Activated T-cell treated with anti-CD3 and anti-CD28 coated beads, Interleukin-2, amount 50 U/mL, for 24 hours (primary cell): ENCODE data around the gene OR8B8.
"Not testable (repeated sequence)": the region's sequence is repeated elsewhere in the genome, so short reads cannot be mapped to it uniquely, and the experiment has no call there.

ENCODE experiments used
- DNase-seq: peaks from one replicate; pipeline ENCODE4 v3.0.0-alpha.2; 2020
- H3K27ac Mint-ChIP-seq: 2 replicates; pipeline ENCODE4 v1.8.0; 2020; ENCODE audit warnings: mild to moderate bottlenecking, mixed read lengths
- H3K27me3 Mint-ChIP-seq: 2 replicates; pipeline ENCODE4 v1.8.0; 2020; ENCODE audit warnings: mixed read lengths
- H3K36me3 Mint-ChIP-seq: 2 replicates; pipeline ENCODE4 v1.8.0; 2020; ENCODE audit warnings: low read depth, mixed read lengths
- H3K4me1 Mint-ChIP-seq: 2 replicates; pipeline ENCODE4 v1.8.0; 2020; ENCODE audit warnings: low read depth, mixed read lengths
- H3K4me3 Mint-ChIP-seq: 2 replicates; pipeline ENCODE4 v1.8.0; 2020; ENCODE audit warnings: mild to moderate bottlenecking, moderate library complexity, mixed read lengths
- H3K9me3 Mint-ChIP-seq: 2 replicates; pipeline ENCODE4 v1.8.0; 2020; ENCODE audit warnings: mixed read lengths

OR8B8 gene

GRCh38 chr11:124463324-124463723 is 17.8 kb upstream of the OR8B8 start:
- Mint-ChIP-seq H3K36me3 (no peaks in the 10 kb centered on the region), H3K4me1 (no peaks in the 10 kb centered on the region), H3K27ac (no peak overlapping the region), H3K4me3 (no peak overlapping the region), H3K27me3 (peaks cover 5% of the 10 kb centered on the region), H3K9me3 (no peaks in the 10 kb centered on the region)
- DNase-seq = no peak

GRCh38 chr11:124460459-124460858 is 15.0 kb upstream of the OR8B8 start:
- DNase-seq = no peak
- no peak overlapping the region for H3K27ac Mint-ChIP-seq
- H3K36me3 Mint-ChIP-seq = no peaks in the 10 kb centered on the region
- no peak overlapping the region for H3K4me3 Mint-ChIP-seq
- no peaks in the 10 kb centered on the region for H3K9me3 Mint-ChIP-seq
- no peaks in the 10 kb centered on the region for H3K4me1 Mint-ChIP-seq
- peaks cover 5% of the 10 kb centered on the region for H3K27me3 Mint-ChIP-seq

GRCh38 chr11:124459379-124459778 is 13.9 kb upstream of the OR8B8 start:
- DNase-seq, H3K4me1 Mint-ChIP-seq, H3K27ac Mint-ChIP-seq, H3K4me3 Mint-ChIP-seq, H3K9me3 Mint-ChIP-seq, H3K27me3 Mint-ChIP-seq, H3K36me3 Mint-ChIP-seq: not testable (repeated sequence)

- H3K4me3 Mint-ChIP-seq = no peak overlapping the region
- peaks cover 4% of the 10 kb centered on the region for H3K9me3 Mint-ChIP-seq
- H3K4me1 Mint-ChIP-seq = no peaks in the 10 kb centered on the region
- H3K36me3 Mint-ChIP-seq = no peaks in the 10 kb centered on the region
- H3K27ac Mint-ChIP-seq = no peak overlapping the region
- peaks cover 4% of the 10 kb centered on the region for H3K27me3 Mint-ChIP-seq
- DNase-seq = no peak
Measured at GRCh38 chr11:124454552-124454951, 9.1 kb upstream of the OR8B8 start.

GRCh38 chr11:124446916-124447315 is 1.4 kb upstream of the OR8B8 start:
- DNase-seq = no peak
- Mint-ChIP-seq H3K27ac (no peak overlapping the region), H3K36me3 (no peaks in the 10 kb centered on the region)

GRCh38 chr11:124442847-124443246 is 2.6 kb downstream of the OR8B8 start:
- Mint-ChIP-seq H3K4me1 (no peaks in the 10 kb centered on the region), H3K36me3 (no peaks in the 10 kb centered on the region), H3K27me3 (peaks cover 22% of the 10 kb centered on the region), H3K9me3 (no peaks in the 10 kb centered on the region), H3K27ac (no peak overlapping the region), H3K4me3 (no peak overlapping the region)
- no peak for DNase-seq

More at GRCh38 chr11:124446916-124447315, 1.4 kb upstream of the OR8B8 start:
- no peaks in the 10 kb centered on the region for H3K9me3 Mint-ChIP-seq
- no peaks in the 10 kb centered on the region for H3K4me1 Mint-ChIP-seq
- no peak overlapping the region for H3K4me3 Mint-ChIP-seq
- H3K27me3 Mint-ChIP-seq = peaks cover 5% of the 10 kb centered on the region

- no peak overlapping the region for H3K27ac Mint-ChIP-seq
- H3K27me3 Mint-ChIP-seq = peaks cover 22% of the 10 kb centered on the region
- no peaks in the 10 kb centered on the region for H3K4me1 Mint-ChIP-seq
- no peak for DNase-seq
- H3K36me3 Mint-ChIP-seq = no peaks in the 10 kb centered on the region
- H3K4me3 Mint-ChIP-seq = no peak overlapping the region
- no peaks in the 10 kb centered on the region for H3K9me3 Mint-ChIP-seq
Measured at GRCh38 chr11:124442442-124442841, 3.1 kb downstream of the OR8B8 start.

GRCh38 chr11:124441519-124441918 is 4.0 kb downstream of the OR8B8 start:
- no peak for DNase-seq
- no peak overlapping the region for H3K27ac Mint-ChIP-seq
- no peaks in the 10 kb centered on the region for H3K36me3 Mint-ChIP-seq
- H3K9me3 Mint-ChIP-seq = no peaks in the 10 kb centered on the region
- no peaks in the 10 kb centered on the region for H3K4me1 Mint-ChIP-seq
- peaks cover 22% of the 10 kb centered on the region for H3K27me3 Mint-ChIP-seq
- no peak overlapping the region for H3K4me3 Mint-ChIP-seq

GRCh38 chr11:124441081-124441480 is 4.4 kb downstream of the OR8B8 start:
- no peak overlapping the region for H3K27ac Mint-ChIP-seq
- no peaks in the 10 kb centered on the region for H3K4me1 Mint-ChIP-seq
- H3K27me3 Mint-ChIP-seq = peaks cover 22% of the 10 kb centered on the region
- no peak for DNase-seq
- H3K4me3 Mint-ChIP-seq = no peak overlapping the region
- no peaks in the 10 kb centered on the region for H3K9me3 Mint-ChIP-seq
- H3K36me3 Mint-ChIP-seq = no peaks in the 10 kb centered on the region

- Mint-ChIP-seq H3K36me3 (no peaks in the 10 kb centered on the region), H3K27ac (no peak overlapping the region), H3K9me3 (no peaks in the 10 kb centered on the region), H3K27me3 (peaks cover 24% of the 10 kb centered on the region), H3K4me1 (no peaks in the 10 kb centered on the region), H3K4me3 (no peak overlapping the region)
- no peak for DNase-seq
Measured at GRCh38 chr11:124440608-124441007, 4.9 kb downstream of the OR8B8 start.

GRCh38 chr11:124434699-124435098 is 10.8 kb downstream of the OR8B8 start:
- peaks cover 21% of the 10 kb centered on the region for H3K27me3 Mint-ChIP-seq
- H3K9me3 Mint-ChIP-seq = peaks cover 1% of the 10 kb centered on the region
- no peak overlapping the region for H3K27ac Mint-ChIP-seq
- DNase-seq = no peak
- H3K36me3 Mint-ChIP-seq = no peaks in the 10 kb centered on the region
- no peaks in the 10 kb centered on the region for H3K4me1 Mint-ChIP-seq
- no peak overlapping the region for H3K4me3 Mint-ChIP-seq

- Mint-ChIP-seq H3K4me1 (no peaks in the 10 kb centered on the region), H3K27me3 (peaks cover 9% of the 10 kb centered on the region), H3K27ac (no peak overlapping the region), H3K4me3 (no peak overlapping the region), H3K36me3 (no peaks in the 10 kb centered on the region), H3K9me3 (peaks cover 9% of the 10 kb centered on the region)
- no peak for DNase-seq
Measured at GRCh38 chr11:124429599-124429998, 15.9 kb downstream of the OR8B8 start.

GRCh38 chr11:124424384-124424921 is 21.0 kb downstream of the OR8B8 start, which contains the start of gene OR8B4:
OR8B4 (minus strand) TSS chr11:124424871; CDS start chr11:124424871, 0 bp downstream.
- no peak within 1 kb of the TSS for H3K4me3 Mint-ChIP-seq
- DNase-seq = no peak
- H3K27me3 Mint-ChIP-seq = peaks cover 22% of the 10 kb centered on the region
- peaks cover 5% of the 10 kb centered on the region for H3K9me3 Mint-ChIP-seq
- H3K27ac Mint-ChIP-seq = no peak within 1 kb of the TSS
- no peaks in the 10 kb centered on the region for H3K4me1 Mint-ChIP-seq
- H3K36me3 Mint-ChIP-seq = no peaks in the 10 kb centered on the region

GRCh38 chr11:124421043-124421442 is 24.5 kb downstream of the OR8B8 start:
- Mint-ChIP-seq H3K27ac (no peak overlapping the region), H3K36me3 (no peaks in the 10 kb centered on the region), H3K27me3 (peaks cover 33% of the 10 kb centered on the region), H3K4me1 (no peaks in the 10 kb centered on the region), H3K9me3 (no peaks in the 10 kb centered on the region), H3K4me3 (no peak overlapping the region)
- no peak for DNase-seq

GRCh38 chr11:124415356-124415923 is 30.1 kb downstream of the OR8B8 start:
- Mint-ChIP-seq H3K36me3 (no peaks in the 10 kb centered on the region), H3K9me3 (no peaks in the 10 kb centered on the region), H3K27me3 (peaks cover 19% of the 10 kb centered on the region), H3K27ac (no peak overlapping the region), H3K4me1 (no peaks in the 10 kb centered on the region), H3K4me3 (no peak overlapping the region)
- no peak for DNase-seq

GRCh38 chr11:124409906-124410305 is 35.6 kb downstream of the OR8B8 start:
- no peaks in the 10 kb centered on the region for H3K36me3 Mint-ChIP-seq
- no peak overlapping the region for H3K27ac Mint-ChIP-seq

More at GRCh38 chr11:124409906-124410305, 35.6 kb downstream of the OR8B8 start:
- DNase-seq = no peak
- Mint-ChIP-seq H3K27me3 (peaks cover 9% of the 10 kb centered on the region), H3K4me1 (no peaks in the 10 kb centered on the region), H3K9me3 (no peaks in the 10 kb centered on the region), H3K4me3 (no peak overlapping the region)
